Left colon (tissue), 2 donors: Measurements from ENCODE around the gene KCNK7. TPM values are rescaled to one million over a fixed set of nuclear protein-coding genes. Genes with fewer than 3 reads are reported as not detected.

Experiments
- ATAC-seq: fragments of 200-7000 bp; cut with Tn5 transposase; one replicate; pipeline ENCODE4 v1.9.1; 2020; ENCODE audit warnings: mild to moderate bottlenecking, moderate library complexity
- DNase-seq, 2 donors: peaks; one replicate each; pipeline ENCODE4 v3.0.0-alpha.2; 2020
- intact Hi-C, 2 donors: fragments of 100-400 bp; cut with DNase I in 1 of 2; cut with micrococcal nuclease in 1 of 2; formaldehyde crosslinking; loops; one replicate each; pipeline versions ENCODE4 v1.11.2 to v1.14.0; 2022; cut with DNase I, micrococcal nuclease
- total RNA-seq, 2 donors: library from RNA; stranded (reverse); fragmentation: NEBNext Ultra II Directional; extraction: Animal tissue kit (Norgen Biotek cat#: 25700); gene quantifications; one replicate each; pipeline ENCODE4 v1.2.1, GENCODE V29; 2021
- donor health status: DM: no; HTN: no; CAD: no.
- donor health status: DM: yes; HTN: yes; CAD: no.

Gene KCNK7
- total RNA-seq, 2 donors from 2014 or later = 0.40 to 1.3 TPM

DNA sequence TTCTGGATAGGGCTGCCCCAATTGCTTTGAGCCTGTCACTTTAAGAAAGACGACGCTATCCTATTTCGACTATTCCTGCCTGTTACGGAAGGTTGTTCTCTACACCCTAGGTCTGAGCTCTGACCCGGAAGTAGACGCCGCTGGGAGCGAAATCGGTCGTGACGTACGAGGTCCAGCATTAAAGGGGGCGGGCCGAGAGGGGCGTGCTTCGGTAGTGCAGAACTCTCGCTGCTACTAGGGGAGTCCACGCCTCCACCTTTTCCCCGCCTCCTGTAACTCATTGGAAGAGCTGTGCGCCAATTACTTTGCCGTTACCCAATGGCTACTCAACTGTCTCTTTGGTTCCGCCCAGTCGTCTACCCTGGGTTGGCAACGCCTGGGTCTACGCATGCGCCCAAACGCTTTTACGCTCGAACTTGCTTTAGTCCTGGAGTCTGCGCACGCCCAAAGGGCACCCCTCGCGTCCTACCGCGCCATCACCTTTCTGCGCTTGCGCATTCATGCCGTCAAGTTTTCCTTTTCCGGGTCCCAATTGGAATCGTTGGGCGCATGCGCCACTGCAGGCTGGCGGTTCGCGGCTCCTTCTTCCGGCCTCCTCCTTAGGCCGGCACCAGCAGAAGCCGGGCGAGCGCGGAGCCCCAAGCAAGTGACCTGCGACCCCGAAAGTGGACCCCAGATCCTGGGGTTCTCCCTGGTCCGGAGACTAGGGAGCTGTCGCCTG lies 19.8 kb upstream of the KCNK7 start, which contains the start of gene PCNX3:
TSS of gene PCNX3 (plus strand) at position 548 of the 721 bp plus-strand sequence. CDS start 536 bp downstream, outside the sequence.
- intact Hi-C loops = no loop called here
- ATAC-seq (peak; percentile 69), DNase-seq (peak; percentile 100)

DNA sequence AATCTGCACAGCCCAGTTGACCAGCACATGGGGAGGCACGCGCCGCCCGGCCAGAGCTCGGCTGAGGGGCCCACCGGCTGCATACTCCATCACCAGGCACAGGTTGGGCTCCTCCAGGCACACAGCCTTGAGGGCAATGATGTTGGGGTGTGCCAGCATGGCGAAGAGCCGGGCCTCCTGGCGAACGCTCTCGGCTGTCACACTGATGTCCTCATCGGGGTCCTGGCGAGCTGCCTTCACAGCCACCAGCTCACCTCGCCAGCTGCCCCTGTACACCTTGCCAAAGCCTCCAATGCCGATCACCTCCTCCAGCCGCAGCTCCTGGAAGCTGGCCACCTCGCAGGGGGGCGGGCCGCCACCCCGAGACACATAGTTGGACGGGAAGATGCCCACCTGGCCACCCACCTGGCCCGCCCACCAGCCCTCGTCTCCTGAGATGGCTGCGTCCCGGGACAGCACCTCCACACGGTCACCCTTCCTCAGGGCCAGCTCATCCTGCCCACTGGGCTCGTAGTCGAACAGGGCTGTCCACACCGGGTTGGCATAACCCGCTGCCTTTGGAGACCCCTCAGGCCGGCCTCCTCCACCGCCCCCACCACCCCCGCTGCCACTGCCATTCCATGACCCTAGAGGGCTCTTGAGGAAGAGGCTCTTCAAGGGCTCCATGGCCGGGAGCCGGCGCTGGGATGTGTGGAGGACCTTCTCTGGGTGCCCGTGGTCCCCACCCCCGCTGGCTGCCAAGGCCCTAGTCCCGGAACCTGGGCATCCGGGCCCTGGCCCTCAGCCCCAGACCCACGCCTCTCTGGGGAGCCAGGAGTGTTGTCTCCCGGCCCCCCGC lies 17.7 kb upstream of the KCNK7 start:
- ATAC-seq = no peak
- peak in 1 of 2 donors; percentile 50 for DNase-seq
- intact Hi-C loops = no loop called here

DNA sequence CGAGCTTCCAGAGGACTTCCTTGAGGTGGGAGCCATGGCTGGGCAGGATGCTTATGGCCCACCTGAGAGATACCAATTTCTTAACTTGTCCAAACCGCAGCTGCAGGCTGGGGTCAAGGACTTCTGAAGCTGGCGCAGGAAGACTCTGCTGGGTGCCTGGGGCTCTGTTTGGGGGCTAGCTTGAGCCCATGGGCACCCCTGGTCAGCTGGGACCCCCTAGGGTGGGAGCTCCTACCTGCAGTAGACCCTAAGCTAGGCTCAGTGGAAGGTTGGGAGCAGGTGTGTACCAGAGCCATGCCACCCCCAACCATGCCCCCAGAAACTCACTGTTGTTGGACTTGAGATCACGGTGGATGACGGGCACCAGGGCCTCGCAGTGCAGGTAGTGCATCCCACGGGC lies 17.1 kb upstream of the KCNK7 start:
- ATAC-seq (no peak), DNase-seq (no peak)
- intact Hi-C loops = no loop called here

DNA sequence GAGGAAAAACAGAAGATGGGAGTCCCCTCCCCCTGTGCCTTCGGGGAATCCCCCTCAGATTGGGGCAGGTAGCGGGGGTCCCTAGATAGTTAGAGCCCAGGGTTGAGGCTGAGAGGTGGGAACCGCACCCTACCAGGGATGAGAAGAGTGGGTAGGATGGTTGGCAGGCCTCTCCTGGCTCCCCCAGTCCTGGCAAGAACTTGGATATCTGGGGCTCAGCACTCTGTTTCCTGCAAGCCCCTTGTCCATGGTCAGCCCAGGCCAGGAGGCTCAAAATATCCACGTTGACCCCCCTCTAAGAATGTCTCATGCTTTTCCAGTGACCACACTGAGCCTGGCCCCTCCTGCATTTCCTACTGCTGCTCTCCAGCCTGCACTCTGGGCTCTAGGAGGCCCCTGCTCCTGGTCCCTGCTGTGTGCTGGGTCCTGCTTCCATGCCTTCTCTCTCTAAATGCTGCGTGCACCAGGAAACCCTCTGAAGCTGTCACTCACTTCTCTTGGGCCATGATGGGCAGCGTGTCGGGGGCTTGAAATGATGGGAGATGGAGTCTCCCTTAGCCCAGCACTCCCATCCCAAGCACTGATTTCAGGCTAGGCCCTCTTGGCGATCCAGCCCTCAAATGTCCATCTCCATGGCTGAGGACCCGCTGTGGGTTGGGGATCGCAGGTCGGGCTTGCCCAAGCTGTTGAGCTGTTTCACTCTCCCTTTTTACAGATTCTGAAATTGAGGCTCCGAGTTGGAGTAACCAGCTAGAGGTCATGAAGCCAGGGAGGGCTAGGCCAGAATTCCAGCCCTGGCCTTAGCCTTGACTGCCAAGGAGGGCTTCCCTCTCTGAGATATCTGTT lies 16.4 kb upstream of the KCNK7 start:
- ATAC-seq (no peak), DNase-seq (no peak)
- intact Hi-C loops = no loop called here

DNA sequence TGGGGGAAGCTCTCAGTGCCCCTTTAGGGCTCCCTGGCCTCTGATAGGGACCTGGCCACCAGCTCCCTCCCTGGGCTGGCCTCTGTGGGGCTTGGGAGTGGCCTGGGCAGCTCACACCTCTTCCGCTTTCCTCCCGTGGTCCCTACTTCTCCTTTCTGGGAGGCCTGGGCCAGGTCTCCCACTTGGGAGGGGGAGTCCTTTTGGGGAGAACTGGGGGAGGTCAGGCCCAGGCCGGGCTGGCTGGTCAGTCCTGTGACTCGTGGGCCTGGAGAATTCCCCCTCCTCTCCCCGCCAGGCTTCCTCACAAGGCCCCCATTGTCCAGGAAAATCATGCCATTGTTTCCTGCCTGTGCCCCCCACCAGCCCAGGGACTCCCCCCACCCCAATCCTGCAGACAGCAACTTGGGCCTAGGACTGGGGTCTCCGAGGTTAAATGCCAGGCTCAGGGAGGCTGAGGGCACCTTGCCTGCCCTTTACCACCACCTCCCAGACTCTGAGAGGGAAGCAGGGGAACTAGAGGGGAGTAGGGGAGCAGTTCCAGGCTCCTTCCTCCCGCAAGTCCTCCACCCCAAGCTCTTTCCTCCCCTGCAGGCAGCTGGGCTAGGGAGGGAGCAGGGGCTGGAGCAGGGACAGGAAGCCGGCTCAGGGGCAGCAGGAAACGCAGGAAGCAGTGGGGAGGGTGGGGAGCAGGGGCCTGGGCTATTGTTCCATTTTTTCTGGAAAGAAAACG lies 15.6 kb upstream of the KCNK7 start:
- DNase-seq (no peak), ATAC-seq (no peak)
- intact Hi-C loops = no loop called here

DNA sequence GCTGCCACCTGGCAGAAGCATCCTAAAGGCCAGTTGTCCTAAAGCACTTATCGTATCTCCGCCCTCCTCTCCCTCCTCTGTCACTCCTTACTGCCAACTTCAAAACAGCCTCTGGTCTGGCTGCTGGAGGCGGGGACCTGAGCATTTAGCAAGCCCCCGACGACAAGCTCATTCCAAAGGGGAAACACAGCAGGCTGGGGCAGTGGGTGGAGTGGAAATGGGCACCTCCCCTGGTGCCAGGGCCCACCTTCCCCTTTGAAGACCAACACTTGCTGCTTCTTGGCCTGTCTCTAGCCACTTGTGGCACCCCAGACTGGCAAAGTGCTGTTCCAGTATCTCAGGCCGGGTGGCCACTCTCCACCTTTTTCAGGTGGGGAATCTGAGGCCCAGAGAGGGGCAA lies 14.8 kb upstream of the KCNK7 start:
- ATAC-seq (no peak), DNase-seq (no peak)
- intact Hi-C loops = no loop called here

DNA sequence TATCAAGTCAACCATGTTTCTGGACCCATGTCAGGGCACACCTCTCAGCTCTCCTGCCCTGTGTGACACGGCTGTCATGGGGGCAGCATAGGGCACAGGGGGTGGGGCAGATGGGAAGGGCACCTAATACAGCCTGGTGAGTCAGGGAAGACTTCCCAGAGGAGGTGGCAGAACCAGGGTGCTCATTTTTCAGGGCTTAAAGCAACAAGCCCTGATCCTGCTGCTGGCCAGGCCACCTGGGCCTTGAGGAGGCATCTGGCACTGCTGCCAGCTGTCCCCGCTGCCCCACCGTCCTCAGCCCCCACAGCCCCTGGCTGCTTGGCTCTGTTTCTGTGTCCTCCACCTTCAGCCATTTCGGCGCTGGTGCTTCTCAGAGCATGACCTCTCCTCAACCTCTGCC lies 14.1 kb upstream of the KCNK7 start:
- no peak for DNase-seq
- intact Hi-C loops = no loop called here
- ATAC-seq = no peak

DNA sequence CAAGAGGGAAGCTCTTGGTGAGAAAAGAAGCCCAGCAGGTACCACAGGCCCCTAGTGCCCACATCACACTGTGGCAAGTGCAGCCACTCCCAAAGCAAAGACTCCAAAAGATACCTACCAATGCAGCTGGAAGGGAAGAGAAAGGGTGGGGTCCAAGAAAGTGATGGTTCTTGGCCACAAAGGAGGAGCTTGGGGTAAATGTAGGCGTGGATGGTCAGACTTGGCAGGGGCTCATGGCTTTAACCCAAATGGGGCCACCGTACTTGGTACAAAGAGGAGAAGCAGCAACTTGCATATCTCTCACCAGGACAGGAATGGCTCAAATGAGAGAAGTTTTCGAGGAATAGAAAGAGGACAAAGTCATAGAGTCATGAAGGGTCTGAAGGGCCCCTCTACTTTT lies 13.6 kb upstream of the KCNK7 start:
- intact Hi-C loops = no loop called here
- ATAC-seq = no peak

DNA sequence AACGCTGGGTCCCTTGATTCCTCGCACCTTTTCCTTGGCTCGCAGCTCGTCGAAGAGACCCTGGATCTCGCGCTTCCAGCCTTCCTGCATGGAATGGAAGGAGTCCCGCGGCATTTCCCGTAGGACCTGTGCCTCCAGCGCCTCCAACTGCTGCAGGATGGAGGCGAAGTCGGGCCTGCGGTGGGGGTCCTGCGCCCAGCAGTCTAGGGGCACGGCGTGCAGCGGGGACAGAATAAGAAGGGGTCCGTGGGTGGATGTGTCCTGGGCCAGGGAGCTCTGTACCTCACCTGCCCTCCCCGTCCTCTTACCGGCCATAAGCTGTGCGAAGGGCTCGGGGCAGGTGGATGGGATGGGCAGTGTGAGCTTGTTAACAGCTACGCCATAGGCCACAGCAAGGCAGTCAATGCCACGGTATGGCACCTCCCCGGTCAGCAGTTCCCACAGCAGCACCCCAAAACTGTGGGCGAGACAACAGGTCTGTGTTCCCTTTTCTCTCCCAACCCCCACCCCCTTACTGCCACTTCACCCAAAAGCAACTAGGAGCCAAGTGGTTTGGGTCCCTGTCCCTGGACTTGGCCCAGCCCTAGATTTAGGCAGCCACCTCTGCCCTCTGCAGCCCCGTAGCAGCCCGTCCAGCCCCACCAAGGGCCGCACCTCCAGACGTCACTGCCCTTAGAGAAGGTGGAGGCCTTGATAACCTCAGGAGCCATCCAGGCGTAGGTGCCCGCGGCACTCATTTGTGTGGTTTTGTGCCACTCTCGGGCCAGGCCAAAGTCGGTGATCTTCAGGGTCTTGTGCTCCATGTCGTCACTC lies 12.2 kb upstream of the KCNK7 start:
- DNase-seq = no peak
- intact Hi-C loops = no loop called here
- no peak for ATAC-seq

More for the DNA sequence above, 13.6 kb upstream of the KCNK7 start:
- DNase-seq = no peak

DNA sequence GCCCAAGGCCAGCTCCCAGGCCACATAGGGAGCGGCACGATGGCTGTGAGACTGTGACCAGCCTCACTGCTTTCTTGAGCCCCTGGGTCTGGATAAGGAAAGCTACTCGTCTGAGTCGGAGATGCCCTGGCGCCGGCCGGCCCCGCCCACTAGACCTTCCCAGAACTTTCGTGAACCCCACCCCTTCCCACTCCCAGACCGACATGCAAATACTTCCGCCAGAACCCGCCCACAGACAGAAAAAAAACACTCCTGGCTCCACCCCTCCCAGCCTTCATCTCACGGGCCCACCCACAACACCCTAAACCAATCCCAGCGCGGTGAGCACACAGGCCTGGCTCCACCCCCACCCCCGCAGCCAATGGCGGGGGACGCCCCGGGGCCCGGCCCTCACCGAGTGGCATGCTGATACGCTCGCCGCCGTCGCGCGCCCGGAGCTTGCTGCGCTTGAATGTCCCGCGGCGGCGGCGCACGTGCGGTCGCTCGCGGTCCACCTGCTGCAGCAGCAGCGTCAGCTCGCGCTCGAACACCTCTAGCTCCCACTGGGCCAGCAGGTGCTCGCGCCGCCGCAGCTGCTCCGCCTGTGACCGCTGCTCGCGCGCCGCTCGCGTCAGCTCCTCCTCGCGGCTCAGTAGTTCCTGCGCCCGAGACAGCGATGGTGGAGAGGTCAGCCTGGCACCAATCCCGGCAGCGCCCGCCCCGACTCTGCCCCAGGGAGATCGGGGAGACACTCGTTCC lies 11.4 kb upstream of the KCNK7 start:
- peak; percentile 97 for ATAC-seq
- peak; percentile 89 to 91 for DNase-seq
- intact Hi-C loops = no loop called here

DNA sequence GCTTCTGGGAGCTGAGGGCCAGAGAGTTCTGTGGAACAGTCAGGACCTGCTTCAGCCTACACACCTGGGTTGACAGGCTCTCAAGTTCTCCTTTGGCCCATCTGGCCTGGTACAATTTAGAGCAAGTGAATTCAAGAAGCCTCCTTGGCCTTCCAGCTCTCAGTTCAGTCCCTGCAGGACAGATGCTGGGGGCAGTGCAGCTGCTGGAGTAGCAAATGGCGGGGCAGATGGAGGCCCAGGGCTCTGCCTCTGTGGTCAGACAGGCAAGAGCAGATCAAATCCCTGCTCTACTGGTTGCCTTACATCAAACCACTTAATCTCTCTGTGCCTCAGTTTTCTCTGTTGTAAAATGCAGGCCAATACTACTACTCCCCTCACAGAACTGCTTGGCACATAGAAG lies 8.7 kb upstream of the KCNK7 start:
- no peak for ATAC-seq
- intact Hi-C loops = no loop called here
- no peak for DNase-seq

DNA sequence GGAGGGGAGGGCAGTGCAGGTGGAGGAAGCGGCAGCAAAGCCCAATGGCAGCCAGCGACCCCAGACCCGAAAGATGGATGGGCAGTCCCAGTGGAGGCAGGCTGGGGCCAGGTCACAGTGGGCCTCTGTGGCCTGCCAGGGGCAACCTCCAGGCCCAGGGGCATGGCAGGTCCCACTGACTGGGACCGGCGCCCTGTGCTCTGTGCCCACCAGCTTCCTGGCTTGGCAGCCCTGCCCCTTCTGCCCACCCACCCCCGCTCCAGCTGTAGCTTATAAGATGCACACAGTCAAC lies 4.3 kb upstream of the KCNK7 start:
- intact Hi-C loops = no loop called here
- DNase-seq = no peak
- ATAC-seq = no peak

DNA sequence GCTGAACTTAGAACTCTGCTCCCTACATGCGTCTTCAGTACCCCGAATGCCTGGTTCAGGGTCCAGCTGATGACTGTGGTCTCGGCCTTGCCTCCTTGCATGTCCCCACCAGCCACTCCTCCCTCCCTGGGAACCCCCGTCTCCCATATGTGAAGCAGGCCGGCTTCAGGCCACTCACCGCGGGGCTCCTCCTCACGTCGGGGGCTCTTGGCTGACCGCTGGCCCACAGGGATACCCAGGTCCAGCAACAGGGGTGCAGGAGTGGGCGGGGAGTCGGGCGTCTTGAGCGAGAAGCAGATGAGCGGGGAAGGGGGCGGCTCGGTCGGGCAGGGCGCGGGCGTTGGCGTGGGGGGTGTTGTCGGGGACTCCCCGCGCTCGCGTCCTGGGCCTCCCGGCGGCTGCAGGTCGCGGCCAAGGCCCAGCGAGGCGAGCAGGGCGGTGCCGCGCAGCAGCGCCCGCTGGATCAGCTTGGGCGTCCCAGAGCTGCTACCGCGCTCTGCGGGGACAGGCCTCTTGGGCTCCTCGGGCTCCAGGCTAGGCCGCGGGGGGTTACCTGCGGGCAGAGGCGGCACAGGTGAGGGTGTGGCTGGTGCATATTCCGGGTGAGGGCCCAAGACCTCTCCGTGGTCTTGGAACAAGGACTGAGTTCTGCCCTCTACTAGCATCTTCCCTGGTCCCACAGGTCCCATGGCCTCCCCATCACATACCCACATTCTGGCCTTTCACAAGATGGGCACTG lies 3.8 kb upstream of the KCNK7 start:
- intact Hi-C loops = no loop called here
- ATAC-seq (no peak), DNase-seq (no peak)

DNA sequence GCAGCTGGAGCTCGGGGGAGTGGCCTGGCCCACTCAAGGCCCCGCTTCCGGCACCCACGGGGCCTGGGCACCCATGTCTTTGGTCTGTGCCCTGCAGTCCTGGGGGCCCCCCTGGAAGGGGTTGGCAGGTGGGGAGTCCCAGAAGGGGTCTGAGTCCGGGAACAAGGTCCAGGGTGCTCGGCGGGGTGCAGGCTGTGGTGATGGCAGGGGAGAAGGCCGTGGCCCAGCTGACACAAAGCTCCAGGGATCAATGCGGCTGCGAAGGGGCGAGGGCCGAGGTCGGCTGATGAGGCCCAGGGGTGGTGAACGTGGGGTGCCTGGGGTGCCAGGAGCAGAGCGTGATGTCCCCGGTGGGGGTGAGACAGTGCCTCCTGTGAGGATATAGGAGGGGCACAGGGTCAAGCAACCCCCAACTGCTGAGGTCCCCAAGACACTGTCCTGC lies 2.7 kb upstream of the KCNK7 start:
- intact Hi-C loops = no loop called here
- DNase-seq (no peak), ATAC-seq (no peak)

DNA sequence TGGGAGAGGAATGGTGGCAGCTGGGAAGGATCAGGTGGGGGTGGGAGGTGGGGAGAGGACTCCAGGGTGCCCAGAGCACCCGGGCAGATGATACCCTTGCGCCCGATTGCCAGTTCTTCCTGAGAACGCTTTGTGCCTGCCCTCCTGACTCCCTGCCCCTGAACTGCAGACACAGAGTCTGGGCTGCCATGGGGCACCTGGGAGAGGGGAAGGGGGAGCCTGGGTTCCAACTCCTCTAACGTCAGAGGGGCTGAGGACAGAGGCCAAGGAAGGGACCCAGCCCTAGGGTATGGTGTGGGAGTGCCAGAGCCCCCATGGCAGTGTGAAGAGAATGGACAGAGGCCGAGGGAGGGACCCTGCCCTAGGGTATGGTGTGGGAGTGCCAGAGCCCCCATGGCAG lies 920 bp upstream of the KCNK7 start:
- ATAC-seq (no peak), DNase-seq (no peak)
- intact Hi-C loops = no loop called here

DNA sequence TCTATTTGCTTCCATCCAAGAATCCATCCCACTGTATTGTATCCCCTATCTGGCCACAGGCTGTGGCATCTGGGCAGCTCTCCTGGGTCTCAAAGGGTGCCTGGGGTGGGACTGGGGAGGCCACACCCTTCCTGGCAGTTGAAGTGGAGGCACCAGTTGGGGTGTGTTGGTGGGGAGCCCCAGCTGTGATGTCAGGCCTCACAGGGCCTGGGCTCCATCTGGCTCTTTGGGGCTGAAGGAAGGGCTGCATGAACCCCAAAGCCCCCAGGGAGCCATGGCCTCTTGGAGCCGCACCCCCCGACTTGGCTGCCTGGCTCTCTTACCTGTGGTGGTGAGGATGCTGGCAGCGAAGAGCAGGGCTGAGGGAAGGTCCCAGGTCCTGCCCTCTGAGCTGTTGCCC lies 469 bp downstream of the KCNK7 start:
- ATAC-seq (no peak), DNase-seq (no peak)
- intact Hi-C loops = no loop called here
